UCSD-AML1 (cell line): Measurements from ENCODE around the gene SLC9A4.

Experiments
- DNase-seq: peaks from one replicate; lab custom pipeline; 2025; ENCODE audit not compliant: unreplicated experiment; lab: John Stamatoyannopoulos, UW

The SLC9A4 gene

GRCh38 chr2:102451968-102452367 lies 21.1 kb upstream of the SLC9A4 start:
- no peak for DNase-seq

- no peak for DNase-seq
Measured at GRCh38 chr2:102453501-102453900, 19.5 kb upstream of the SLC9A4 start.

- DNase-seq = no peak
Measured at GRCh38 chr2:102455061-102455670, 17.9 kb upstream of the SLC9A4 start.

GRCh38 chr2:102460467-102460866 lies 12.6 kb upstream of the SLC9A4 start:
- no peak for DNase-seq

- no peak for DNase-seq
Measured at GRCh38 chr2:102461188-102461587, 11.8 kb upstream of the SLC9A4 start.

- no peak for DNase-seq
Measured at GRCh38 chr2:102463160-102463559, 9.9 kb upstream of the SLC9A4 start.

- no peak for DNase-seq
Measured at GRCh38 chr2:102470168-102470567, 2.9 kb upstream of the SLC9A4 start.

GRCh38 chr2:102473631-102474030 lies 605 bp downstream of the SLC9A4 start:
- DNase-seq = no peak

GRCh38 chr2:102474785-102475184 lies 1.8 kb downstream of the SLC9A4 start:
- no peak for DNase-seq

GRCh38 chr2:102478686-102479470 lies 5.9 kb downstream of the SLC9A4 start:
- DNase-seq = no peak

- DNase-seq = no peak
Measured at GRCh38 chr2:102480285-102481195, 7.5 kb downstream of the SLC9A4 start.

- no peak for DNase-seq
Measured at GRCh38 chr2:102481931-102482330, 8.9 kb downstream of the SLC9A4 start.

- DNase-seq = no peak
Measured at GRCh38 chr2:102483086-102483485, 10.1 kb downstream of the SLC9A4 start.

GRCh38 chr2:102484310-102485061 lies 11.5 kb downstream of the SLC9A4 start:
- no peak for DNase-seq

GRCh38 chr2:102485147-102485785 lies 12.2 kb downstream of the SLC9A4 start:
- DNase-seq = no peak

- DNase-seq = no peak
Measured at GRCh38 chr2:102486941-102487702, 14.1 kb downstream of the SLC9A4 start.

- peak; percentile 27 for DNase-seq
Measured at GRCh38 chr2:102487761-102488462, 14.9 kb downstream of the SLC9A4 start.

GRCh38 chr2:102489646-102490045 lies 16.6 kb downstream of the SLC9A4 start:
- DNase-seq = no peak

- no peak for DNase-seq
Measured at GRCh38 chr2:102492006-102492405, 19.0 kb downstream of the SLC9A4 start.
